GM19023 (cell line): ENCODE data around the gene FAM120B.

Source experiments
- ATAC-seq: cut with Tn5 transposase; IDR thresholded peaks from one replicate; pipeline ENCODE4 v1.9.1; 2021; ENCODE audit warnings: mild to moderate bottlenecking, moderate library complexity; ENCODE audit not compliant: unreplicated experiment

Gene FAM120B

GRCh38 chr6:170453586-170454511 is 147.3 kb downstream of the FAM120B start:
- no peak for ATAC-seq

GRCh38 chr6:170454512-170455285 is 148.1 kb downstream of the FAM120B start:
- ATAC-seq = no peak

DNA sequence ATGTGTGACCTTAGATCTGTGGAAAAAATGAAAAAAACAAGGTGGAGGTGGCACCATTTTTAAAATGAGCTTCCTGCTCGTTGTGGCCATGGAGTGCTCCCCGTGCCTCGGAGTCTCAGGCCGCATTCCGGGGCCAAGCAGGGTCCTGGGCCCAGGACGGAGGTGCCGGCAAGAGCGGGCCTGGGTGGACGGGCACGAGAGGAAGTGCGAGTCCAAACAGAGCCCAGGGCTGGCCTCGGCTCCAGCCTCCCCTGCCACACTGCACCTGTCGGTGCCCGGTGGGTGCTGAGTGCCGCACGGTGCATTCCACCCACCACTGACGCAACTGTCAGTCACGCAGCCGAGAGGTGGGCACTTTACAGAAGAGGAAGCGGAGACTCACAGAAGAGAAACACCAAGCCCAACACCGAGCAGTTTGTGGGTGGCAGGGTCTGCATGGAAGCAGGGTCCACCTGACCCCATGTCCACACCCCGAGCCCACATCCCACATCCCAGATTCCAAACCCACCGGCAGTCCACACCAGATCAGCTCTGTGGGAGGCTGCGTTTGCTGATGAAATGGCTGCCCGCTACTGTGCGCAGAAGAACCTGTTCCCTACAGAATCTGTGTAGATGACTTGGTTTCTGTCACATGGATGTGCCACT is 148.9 kb downstream of the FAM120B start:
- no peak for ATAC-seq

DNA sequence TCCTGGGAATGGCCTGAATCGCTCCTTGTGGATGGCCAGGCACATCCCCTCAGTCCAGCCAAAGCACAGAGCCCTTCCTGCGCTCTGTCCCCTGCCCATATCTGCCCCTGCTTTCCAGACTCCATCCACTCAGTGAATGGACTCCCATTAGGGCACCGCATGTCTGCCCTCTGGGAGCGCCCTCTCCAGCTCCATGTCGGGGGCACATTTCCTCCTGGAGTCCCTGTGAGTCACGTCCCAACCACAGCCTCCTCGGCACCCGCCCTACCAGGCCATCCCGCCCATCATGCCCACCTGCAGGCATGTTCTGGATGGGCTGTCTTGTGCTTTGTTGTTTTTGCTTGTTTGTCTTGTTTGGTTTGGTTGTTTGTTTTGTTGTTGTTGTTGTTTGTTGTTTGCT is 149.8 kb downstream of the FAM120B start:
- ATAC-seq = no peak
